Coronary artery (tissue), 2 donors: ENCODE data around the gene SLC6A2.
"Not testable (repeated sequence)": the region's sequence is repeated elsewhere in the genome, so short reads cannot be mapped to it uniquely, and the experiment has no call there.

Source experiments
- DNase-seq: peaks from one replicate; pipeline ENCODE4 v3.0.0-alpha.2; 2017; ENCODE audit warnings: low spot score
- H3K27ac ChIP-seq, 2 donors: fragments of 200-600 bp; sonication (generic); one replicate each; pipeline ENCODE4 v1.5.1; 2016 to 2019
- H3K4me3 ChIP-seq: fragments of 200-600 bp; sonication (generic); 2 replicates; pipeline ENCODE4 v1.5.1; 2016; ENCODE audit warnings: mild to moderate bottlenecking, moderate library complexity
- CTCF ChIP-seq: fragments of 200-600 bp; sonication (generic); IDR thresholded peaks from one replicate; pipeline ENCODE4 v1.5.1; 2019; ENCODE audit warnings: antibody characterized with exemption

The SLC6A2 gene

GRCh38 chr16:55655897-55656681, at the start of gene SLC6A2:
TSS of gene SLC6A2 (plus strand) at chr16:55655988. CDS start at chr16:55656695, 707 bp downstream.
- no peak for DNase-seq
- H3K27ac ChIP-seq = no peak within 1 kb of the TSS
- no peak for TF ChIP-seq CTCF
- H3K4me3 ChIP-seq = peak within 1 kb of the TSS; percentile 55

- DNase-seq = no peak
- Histone ChIP-seq H3K4me3 (no peak overlapping the region), H3K27ac (no peak overlapping the region)
- TF ChIP-seq CTCF = no peak
These were observed 42.0 kb upstream of the SLC6A2 start for GRCh38 chr16:55613613-55614335.

GRCh38 chr16:55615071-55615470, 40.7 kb upstream of the SLC6A2 start:
- no peak overlapping the region for H3K27ac ChIP-seq
- DNase-seq = no peak
- no peak overlapping the region for H3K4me3 ChIP-seq
- no peak for TF ChIP-seq CTCF

GRCh38 chr16:55615670-55616069, 40.1 kb upstream of the SLC6A2 start:
- H3K4me3 ChIP-seq, DNase-seq: not testable (repeated sequence)

GRCh38 chr16:55621771-55622170, 34.0 kb upstream of the SLC6A2 start:
- no peak for TF ChIP-seq CTCF
- DNase-seq = no peak
- no peak overlapping the region for H3K27ac ChIP-seq
- no peak overlapping the region for H3K4me3 ChIP-seq

More at GRCh38 chr16:55615670-55616069, 40.1 kb upstream of the SLC6A2 start:
- H3K27ac ChIP-seq = not testable (repeated sequence)

- Histone ChIP-seq H3K4me3 (no peak overlapping the region), H3K27ac (no peak overlapping the region)
- no peak for DNase-seq
- no peak for TF ChIP-seq CTCF
These were observed 33.5 kb upstream of the SLC6A2 start for GRCh38 chr16:55622272-55622671.

GRCh38 chr16:55622930-55623561, 32.7 kb upstream of the SLC6A2 start:
- TF ChIP-seq CTCF = no peak
- Histone ChIP-seq H3K27ac (no peak overlapping the region), H3K4me3 (no peak overlapping the region)
- no peak for DNase-seq
